ENCODE measurements around the gene NRG3. TPM values are rescaled to one million over a fixed set of nuclear protein-coding genes. Genes with fewer than 3 reads are reported as not detected.

The NRG3 gene
- total and polyA plus RNA-seq, 2 of the 4 experiments (the other 2 are of a cell fraction), result not detected

GRCh38 chr10:82660205-82660604, 785.2 kb downstream of the NRG3 start:
- dilution Hi-C loops (cut with HindIII; ENCODE audit: low sequenced_read_pairs, unreplicated experiment), result no loop called here
- ATAC-seq (ENCODE audit: low read depth) (no peak), DNase-seq (no peak)
- H4K5ac ChIP-seq (ENCODE audit: low read depth, low read length), result no peak overlapping the region
- no peaks in the 10 kb centered on the region for H4K20me1 ChIP-seq (ENCODE audit: insufficient read depth, low read length)
- TF ChIP-seq CTCF (conservative IDR thresholded peaks at IDR 0.05; ENCODE audit: low read depth, low read length) (no peak), RAD21 (IDR thresholded peaks at IDR 0.05; ENCODE audit: low read length) (no peak), RCOR1 (IDR thresholded peaks at IDR 0.05; ENCODE audit: insufficient replicate concordance, low read length) (no peak), MXI1 (IDR thresholded peaks at IDR 0.05; ENCODE audit: borderline replicate concordance, low read depth, low read length) (no peak), MAZ (IDR thresholded peaks at IDR 0.05; ENCODE audit: borderline replicate concordance, low read depth, low read length) (no peak), MAFK (IDR thresholded peaks at IDR 0.05; ENCODE audit: low read depth, low read length) (no peak), CHD1 (IDR thresholded peaks at IDR 0.05; ENCODE audit: low read depth, low read length) (no peak), RFX5 (IDR thresholded peaks at IDR 0.05; ENCODE audit: low read depth, low read length) (no peak), USF2 (IDR thresholded peaks at IDR 0.05; ENCODE audit: low read depth, low read length) (no peak), FOS (IDR thresholded peaks at IDR 0.05; ENCODE audit: low read depth, low read length) (no peak), NFE2L2 (IDR thresholded peaks at IDR 0.05; ENCODE audit: low read depth, low read length) (no peak), POLR2A (IDR thresholded peaks at IDR 0.05; ENCODE audit: low read depth, low read length) (no peak), SMC3 (IDR thresholded peaks at IDR 0.05; ENCODE audit: low read depth, low read length) (no peak), CEBPB (IDR thresholded peaks at IDR 0.05; ENCODE audit: low read depth, low read length) (no peak), BHLHE40 (IDR thresholded peaks at IDR 0.05; ENCODE audit: low read depth, low read length) (no peak)
- TF ChIP-seq, protein P1, sequence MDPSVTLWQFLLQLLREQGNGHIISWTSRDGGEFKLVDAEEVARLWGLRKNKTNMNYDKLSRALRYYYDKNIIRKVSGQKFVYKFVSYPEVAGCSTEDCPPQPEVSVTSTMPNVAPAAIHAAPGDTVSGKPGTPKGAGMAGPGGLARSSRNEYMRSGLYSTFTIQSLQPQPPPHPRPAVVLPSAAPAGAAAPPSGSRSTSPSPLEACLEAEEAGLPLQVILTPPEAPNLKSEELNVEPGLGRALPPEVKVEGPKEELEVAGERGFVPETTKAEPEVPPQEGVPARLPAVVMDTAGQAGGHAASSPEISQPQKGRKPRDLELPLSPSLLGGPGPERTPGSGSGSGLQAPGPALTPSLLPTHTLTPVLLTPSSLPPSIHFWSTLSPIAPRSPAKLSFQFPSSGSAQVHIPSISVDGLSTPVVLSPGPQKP (IDR thresholded peaks at IDR 0.05; ENCODE audit: borderline replicate concordance, low read depth, low read length), result no peak
- H3K4me3 ChIP-seq (ENCODE audit: insufficient read depth, low read depth, low read length), result no peak overlapping the region
- no peak overlapping the region for H2BK15ac ChIP-seq (ENCODE audit: low read depth, low read length)
- in situ Hi-C loops (cut with MboI; ENCODE audit: low sequenced_read_pairs), result no loop called here
- no peak overlapping the region for H3K23ac ChIP-seq (ENCODE audit: low read depth, low read length)
- no peaks in the 10 kb centered on the region for H3K4me1 ChIP-seq (ENCODE audit: control insufficient read depth, insufficient read depth, low read length)
- ChIA-PET CTCF (no interaction called here), POLR2A (ENCODE audit: unreplicated experiment) (no interaction called here)
- no peak overlapping the region for H2AK9ac ChIP-seq (replicated peaks; ENCODE audit: low read depth, low read length, poor library complexity)
- H3K18ac ChIP-seq (ENCODE audit: low read depth, low read length), result no peak overlapping the region
- H4K91ac ChIP-seq (ENCODE audit: insufficient read depth, low read depth, low read length), result no peak overlapping the region
- peaks cover 6% of the 10 kb centered on the region; the same call in 1 of the 2 replicates for H3K9me3 ChIP-seq (ENCODE audit: control insufficient read depth, insufficient read depth, low read length)
- no TSS peak for BruUV-seq (replicated peaks)
- no peak overlapping the region for H2AK5ac ChIP-seq (ENCODE audit: low read depth, low read length)
- no peak overlapping the region for H3K4ac ChIP-seq (ENCODE audit: low read depth, low read length)
- H3K4me2 ChIP-seq (ENCODE audit: low read depth, low read length), result no peak overlapping the region
- no peak overlapping the region for H3K56ac ChIP-seq (ENCODE audit: extremely low read depth, insufficient read depth, low read length)
- no peak overlapping the region for H2BK5ac ChIP-seq (ENCODE audit: low read depth, low read length, poor library complexity, severe bottlenecking)
- no peaks in the 10 kb centered on the region for H3K27me3 ChIP-seq (ENCODE audit: control insufficient read depth, insufficient read depth, low read length)
- no peak overlapping the region for H3K9ac ChIP-seq (ENCODE audit: low read depth, low read length)
- H2AFZ ChIP-seq (replicated peaks; ENCODE audit: low read length, poor library complexity), result no peak overlapping the region
- H2BK120ac ChIP-seq (ENCODE audit: low read depth, low read length), result no peak overlapping the region
- H2BK20ac ChIP-seq (ENCODE audit: low read depth, low read length), result no peak overlapping the region
- no peak overlapping the region for H3K14ac ChIP-seq (replicated peaks; ENCODE audit: low read depth, low read length)
- H3K27ac ChIP-seq (ENCODE audit: insufficient read depth, low read length), result no peak overlapping the region
- H3K36me3 ChIP-seq (ENCODE audit: control insufficient read depth, insufficient read depth, low read length), result no peaks in the 10 kb centered on the region
- H4K8ac ChIP-seq (ENCODE audit: low read depth in 2 of 2, low read length in 2 of 2), result no peak overlapping the region
- no peaks in the 10 kb centered on the region for H3K79me1 ChIP-seq (ENCODE audit: low read depth in 1 of 2, low read length in 2 of 2)
- intact Hi-C loops (cut with micrococcal nuclease), result no loop called here
- H3K9me1 ChIP-seq (ENCODE audit: insufficient read depth, low read length), result no peaks in the 10 kb centered on the region

All from IMR-90 (cell line).